Mucosa of rectum (tissue), 2 donors: ENCODE data around the gene CPNE9.

Experiments
- H3K27ac ChIP-seq, 2 donors: one replicate each; pipeline ENCODE4 v1.7.0; 2013; ENCODE audit warnings: inconsistent platforms in 2 of 2, low read depth in 2 of 2, low read length in 2 of 2
- H3K27me3 ChIP-seq, 2 donors: one replicate each; pipeline ENCODE4 v1.7.0; 2013; ENCODE audit warnings: low read length in 2 of 2; ENCODE audit not compliant: control insufficient read depth in 2 of 2, insufficient read depth in 2 of 2
- H3K36me3 ChIP-seq, 2 donors: one replicate each; pipeline ENCODE4 v1.7.0; 2013; ENCODE audit warnings: low read length in 2 of 2; ENCODE audit not compliant: control insufficient read depth in 2 of 2, insufficient read depth in 2 of 2
- H3K4me1 ChIP-seq, 2 donors: one replicate each; pipeline ENCODE4 v1.7.0; 2013; ENCODE audit warnings: low read length in 2 of 2, mild to moderate bottlenecking in 1 of 2; ENCODE audit not compliant: control insufficient read depth in 2 of 2, insufficient read depth in 2 of 2
- H3K4me3 ChIP-seq, 2 donors: one replicate each; pipeline ENCODE4 v1.7.0; 2013; ENCODE audit warnings: low read length in 2 of 2
- H3K9ac ChIP-seq, 2 donors: one replicate each; pipeline ENCODE4 v1.7.0; 2013; ENCODE audit warnings: low read length in 2 of 2, low read depth in 1 of 2, mild to moderate bottlenecking in 1 of 2
- H3K9me3 ChIP-seq, 2 donors: one replicate each; pipeline ENCODE4 v1.7.0; 2013; ENCODE audit warnings: low read length in 2 of 2; ENCODE audit not compliant: control insufficient read depth in 2 of 2
- donor health status: healthy.
- donor health status: Normal muscosa, but diverticular disease.

CPNE9 gene

DNA sequence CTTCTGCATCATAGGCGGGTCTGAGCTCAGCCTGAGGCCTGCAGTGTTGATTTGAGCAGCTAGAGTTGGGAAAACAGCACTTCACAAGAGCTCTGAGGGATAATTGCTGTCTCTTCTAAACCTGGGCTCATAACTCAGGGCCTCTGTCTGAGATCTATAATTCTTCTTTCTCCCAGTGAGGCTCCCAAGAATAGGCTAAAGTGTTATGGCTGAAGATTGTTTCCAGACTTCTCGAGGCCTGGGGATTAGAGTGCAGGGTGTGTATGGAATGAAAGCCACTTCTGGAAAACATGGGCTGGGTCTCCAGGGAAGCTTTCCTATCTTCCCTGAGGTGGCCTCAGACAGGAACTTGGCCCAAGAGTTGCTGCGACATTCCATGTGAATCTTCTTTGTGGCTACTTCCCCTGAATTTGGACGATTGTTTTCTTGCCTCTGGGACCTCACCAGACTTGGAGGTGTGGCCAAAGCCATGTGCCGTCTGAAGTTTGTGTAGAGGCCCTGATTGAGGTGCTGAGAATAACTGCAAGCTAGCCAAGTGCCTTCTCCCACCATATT lies 27.8 kb upstream of the CPNE9 start:
- no peaks in the 10 kb centered on the region for H3K27me3 ChIP-seq
- H3K9ac ChIP-seq, result no peak overlapping the region
- no peaks in the 10 kb centered on the region for H3K9me3 ChIP-seq
- peaks cover 84 to 86% of the 10 kb centered on the region in 2 donors for H3K36me3 ChIP-seq
- no peak overlapping the region for H3K27ac ChIP-seq
- H3K4me3 ChIP-seq, result no peak overlapping the region
- H3K4me1 ChIP-seq, result peaks cover 0 to under 1% of the 10 kb centered on the region in 2 donors

GRCh38 chr3:9676785-9677184 lies 26.8 kb upstream of the CPNE9 start:
- peaks cover 85 to 86% of the 10 kb centered on the region in 2 donors for H3K36me3 ChIP-seq
- peaks cover 0 to 9% of the 10 kb centered on the region in 2 donors for H3K4me1 ChIP-seq
- H3K9ac ChIP-seq, result no peak overlapping the region
- H3K27me3 ChIP-seq, result no peaks in the 10 kb centered on the region
- H3K4me3 ChIP-seq, result no peak overlapping the region
- no peak overlapping the region for H3K27ac ChIP-seq
- H3K9me3 ChIP-seq, result no peaks in the 10 kb centered on the region

- H3K4me1 ChIP-seq, result peaks cover 0 to 12% of the 10 kb centered on the region in 2 donors
- no peak overlapping the region for H3K27ac ChIP-seq
- H3K27me3 ChIP-seq, result no peaks in the 10 kb centered on the region
- H3K4me3 ChIP-seq, result no peak overlapping the region
- H3K9ac ChIP-seq, result no peak overlapping the region
- H3K36me3 ChIP-seq, result peaks cover 81 to 84% of the 10 kb centered on the region in 2 donors
- no peaks in the 10 kb centered on the region for H3K9me3 ChIP-seq
Observed at GRCh38 chr3:9678493-9678892, 25.1 kb upstream of the CPNE9 start.

GRCh38 chr3:9679476-9680080 lies 24.1 kb upstream of the CPNE9 start:
- no peak overlapping the region for H3K27ac ChIP-seq
- H3K4me1 ChIP-seq, result peaks cover 0 to 12% of the 10 kb centered on the region in 2 donors
- H3K9me3 ChIP-seq, result no peaks in the 10 kb centered on the region
- H3K36me3 ChIP-seq, result peaks cover 81 to 88% of the 10 kb centered on the region in 2 donors
- no peak overlapping the region for H3K9ac ChIP-seq
- H3K27me3 ChIP-seq, result no peaks in the 10 kb centered on the region
- H3K4me3 ChIP-seq, result no peak overlapping the region

DNA sequence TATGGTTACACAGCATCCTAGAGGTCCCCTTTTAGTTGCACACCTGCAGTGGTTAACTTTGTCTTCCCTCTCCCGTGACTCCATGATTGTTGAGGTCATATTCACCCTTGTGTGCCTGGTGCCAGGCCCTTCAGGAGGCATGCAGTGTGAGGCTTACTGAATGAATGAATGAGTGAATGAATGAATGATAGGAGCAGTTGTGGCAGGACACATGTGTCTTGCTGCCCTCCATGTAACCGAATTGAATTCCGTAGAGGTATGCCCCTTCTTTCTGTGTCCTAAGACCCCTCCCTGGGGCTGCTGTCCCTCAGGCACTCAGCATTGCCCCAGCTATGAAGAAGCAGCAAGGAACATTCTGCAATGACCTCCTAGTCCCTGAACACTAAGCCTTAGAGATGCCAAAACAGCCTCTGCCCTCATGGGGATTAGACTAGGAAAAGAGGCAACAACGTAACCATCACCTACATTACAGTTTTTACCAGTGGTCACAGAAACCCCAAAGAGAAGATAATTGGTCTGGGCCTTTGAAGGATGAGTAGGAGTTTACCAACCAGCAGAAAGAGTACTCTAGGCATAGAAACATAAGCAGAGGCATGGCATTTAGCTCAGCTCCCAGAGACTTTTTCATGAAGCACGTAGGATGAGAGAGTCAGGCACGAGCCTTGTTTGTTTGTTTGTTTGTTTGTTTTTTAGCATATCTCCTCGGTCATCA lies 22.5 kb upstream of the CPNE9 start:
- H3K27ac ChIP-seq, result no peak overlapping the region
- H3K36me3 ChIP-seq, result peaks cover 85 to 95% of the 10 kb centered on the region in 2 donors
- H3K9ac ChIP-seq, result no peak overlapping the region
- no peaks in the 10 kb centered on the region for H3K9me3 ChIP-seq
- H3K4me3 ChIP-seq, result no peak overlapping the region
- no peaks in the 10 kb centered on the region for H3K27me3 ChIP-seq
- H3K4me1 ChIP-seq, result peaks cover 0 to 12% of the 10 kb centered on the region in 2 donors

- no peaks in the 10 kb centered on the region for H3K9me3 ChIP-seq
- H3K27ac ChIP-seq, result no peak overlapping the region
- H3K36me3 ChIP-seq, result peaks cover 82 to 95% of the 10 kb centered on the region in 2 donors
- no peaks in the 10 kb centered on the region for H3K27me3 ChIP-seq
- no peak overlapping the region for H3K4me3 ChIP-seq
- no peak overlapping the region for H3K9ac ChIP-seq
- H3K4me1 ChIP-seq, result peaks cover 0 to 12% of the 10 kb centered on the region in 2 donors
Observed at GRCh38 chr3:9681723-9682081, 21.9 kb upstream of the CPNE9 start.

DNA sequence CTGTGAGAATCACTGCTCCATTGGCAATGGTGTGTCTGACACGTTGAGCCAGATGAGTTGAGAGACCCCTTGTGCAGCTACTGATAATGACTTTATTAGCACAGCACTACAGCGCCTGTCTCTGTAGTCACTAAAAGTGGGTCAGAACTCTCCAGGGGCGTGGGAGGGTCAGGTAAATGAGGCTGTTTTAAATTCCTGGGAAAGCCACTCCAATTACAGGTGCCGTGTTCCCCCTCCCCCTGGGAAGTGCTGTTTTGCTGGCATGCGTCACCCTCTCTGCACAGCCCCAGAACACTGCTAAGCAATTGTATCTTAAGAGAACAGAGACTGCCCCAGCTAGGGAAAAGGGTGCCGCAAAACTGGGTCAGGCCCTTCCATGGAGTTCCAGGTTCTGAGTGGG lies 21.5 kb upstream of the CPNE9 start:
- H3K9ac ChIP-seq, result no peak overlapping the region
- H3K36me3 ChIP-seq, result peaks cover 80 to 95% of the 10 kb centered on the region in 2 donors
- H3K27me3 ChIP-seq, result no peaks in the 10 kb centered on the region
- no peak overlapping the region for H3K4me3 ChIP-seq
- H3K4me1 ChIP-seq, result peaks cover 0 to 12% of the 10 kb centered on the region in 2 donors
- H3K27ac ChIP-seq, result no peak overlapping the region
- no peaks in the 10 kb centered on the region for H3K9me3 ChIP-seq

DNA sequence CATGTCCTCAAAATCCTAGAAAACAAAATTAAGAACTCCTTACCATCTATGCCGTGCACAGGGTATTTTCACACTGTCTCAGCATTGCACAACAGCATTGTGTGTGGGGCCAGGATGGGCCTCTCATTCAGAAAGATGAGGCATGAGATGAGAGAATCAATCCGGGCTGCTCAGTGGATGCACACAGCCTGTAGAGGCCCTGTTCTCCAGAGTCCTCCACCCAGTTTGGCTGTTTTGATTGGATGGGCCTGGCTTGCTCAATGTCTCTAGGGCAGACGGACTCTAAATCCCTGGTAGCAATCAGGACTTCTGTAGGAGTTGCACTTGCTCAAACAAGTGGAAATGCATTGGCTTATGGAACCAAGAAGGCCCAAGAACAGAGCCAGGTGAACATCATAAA lies 20.2 kb upstream of the CPNE9 start:
- Histone ChIP-seq H3K4me3 (no peak overlapping the region), H3K4me1 (peaks cover 0 to 12% of the 10 kb centered on the region in 2 donors), H3K9ac (no peak overlapping the region)

GRCh38 chr3:9685216-9686049 lies 18.2 kb upstream of the CPNE9 start:
- H3K9me3 ChIP-seq, result no peaks in the 10 kb centered on the region
- peaks cover 74 to 95% of the 10 kb centered on the region in 2 donors for H3K36me3 ChIP-seq
- H3K27ac ChIP-seq, result no peak overlapping the region
- no peaks in the 10 kb centered on the region for H3K27me3 ChIP-seq
- H3K4me1 ChIP-seq, result peaks cover 0 to 12% of the 10 kb centered on the region in 2 donors
- H3K9ac ChIP-seq, result no peak overlapping the region
- H3K4me3 ChIP-seq, result no peak overlapping the region

More for the DNA sequence above, 20.2 kb upstream of the CPNE9 start:
- no peak overlapping the region for H3K27ac ChIP-seq
- no peaks in the 10 kb centered on the region for H3K9me3 ChIP-seq
- H3K27me3 ChIP-seq, result no peaks in the 10 kb centered on the region
- H3K36me3 ChIP-seq, result peaks cover 77 to 94% of the 10 kb centered on the region in 2 donors
